HEK293 (cell line): ENCODE data around the gene AMPD2.

Experiments used
- CTCF ChIA-PET: fragments of 350-600 bp; formaldehyde crosslinking; extraction: SDS; loops from one replicate; lab custom pipeline; 2021; ENCODE audit warnings: antibody characterized with exemption; lab: Yijun Ruan, JAX
- POLR2A ChIA-PET: fragments of 300-600 bp; formaldehyde crosslinking; extraction: SDS; loops from one replicate; lab custom pipeline; 2020; ENCODE audit warnings: antibody characterized with exemption, inconsistent platforms; lab: Yijun Ruan, JAX
- H3K27ac ChIP-seq: fragments of 200-500 bp; sonication (Bioruptor generic); 2 replicates; pipeline ENCODE4 v1.5.1; 2014; ENCODE audit warnings: low read depth, low read length, control low read depth, inconsistent platforms; ENCODE audit errors: extremely low read depth
- H3K36me3 ChIP-seq, 2 experiments: fragments of 200-500 bp in 1 of 2; sonication (Bioruptor generic) in 1 of 2; 1 replicate in 1 of 2; 2 replicates in 1 of 2; pipeline ENCODE4 v1.5.1; 2014 to 2017; ENCODE audit warnings: inconsistent platforms in 2 of 2, low read length in 2 of 2; ENCODE audit not compliant: control insufficient read depth in 2 of 2, insufficient read depth in 1 of 2
- H3K4me1 ChIP-seq: fragments of 200-500 bp; sonication (Bioruptor generic); 2 replicates; pipeline ENCODE4 v1.5.1; 2014; ENCODE audit warnings: mild to moderate bottlenecking, low read length, inconsistent platforms; ENCODE audit not compliant: control insufficient read depth, insufficient read depth
- H3K4me3 ChIP-seq: 2 replicates; pipeline ENCODE4 v1.5.1; 2011; ENCODE audit warnings: low read depth, mild to moderate bottlenecking, control low read depth, low read length, moderate library complexity
- H3K9me3 ChIP-seq: fragments of 200-500 bp; sonication (Bioruptor generic); 2 replicates; pipeline ENCODE4 v1.5.1; 2014; ENCODE audit warnings: low read depth, low read length, inconsistent platforms; ENCODE audit not compliant: control insufficient read depth, insufficient read depth
- ELK4 ChIP-seq: IDR thresholded peaks from 2 replicates; pipeline ENCODE4 v1.6.1; 2011; ENCODE audit warnings: mild to moderate bottlenecking, low read depth, low read length, borderline replicate concordance
- GLIS1 ChIP-seq: fragments of 450-650 bp; formaldehyde crosslinking; IDR thresholded peaks from 2 replicates; pipeline ENCODE4 v1.5.1; 2016; ENCODE audit warnings: missing biosample characterization, missing genetic modification characterization
- HOXA7 ChIP-seq: sonication (generic); formaldehyde crosslinking; IDR thresholded peaks from 2 replicates; pipeline ENCODE4 v1.8.1; 2022; ENCODE audit warnings: missing genetic modification reagents, borderline replicate concordance
- REST ChIP-seq: fragments of 450-650 bp; formaldehyde crosslinking; IDR thresholded peaks from 2 replicates; pipeline ENCODE4 v1.5.1; 2016; ENCODE audit warnings: missing biosample characterization, missing genetic modification characterization
- TCF7L2 ChIP-seq: IDR thresholded peaks from 2 replicates; pipeline ENCODE4 v1.6.1; 2011; ENCODE audit warnings: low read depth, mild to moderate bottlenecking, inconsistent platforms, low read length, moderate library complexity, borderline replicate concordance
- TRIM28 ChIP-seq: IDR thresholded peaks from 2 replicates; pipeline ENCODE4 v1.6.1; 2011; ENCODE audit warnings: low read length, control low read depth, borderline replicate concordance
- WT1 ChIP-seq: fragments of 450-650 bp; formaldehyde crosslinking; IDR thresholded peaks from 2 replicates; pipeline ENCODE4 v1.5.1; 2016; ENCODE audit warnings: missing biosample characterization, missing genetic modification characterization
- ZBTB1 ChIP-seq: fragments of 450-650 bp; formaldehyde crosslinking; IDR thresholded peaks from 2 replicates; pipeline ENCODE4 v1.5.1; 2016; ENCODE audit warnings: missing biosample characterization, missing genetic modification characterization
- ZIC2 ChIP-seq: fragments of 450-650 bp; formaldehyde crosslinking; IDR thresholded peaks from 2 replicates; pipeline ENCODE4 v1.5.1; 2016; ENCODE audit warnings: missing biosample characterization, missing genetic modification characterization
- ZNF146 ChIP-seq: fragments of 450-650 bp; formaldehyde crosslinking; IDR thresholded peaks from 2 replicates; pipeline ENCODE4 v1.5.1; 2016; ENCODE audit warnings: missing biosample characterization, missing genetic modification characterization
- ZNF211 ChIP-seq: fragments of 450-650 bp; formaldehyde crosslinking; IDR thresholded peaks from 2 replicates; pipeline ENCODE4 v1.5.1; 2016; ENCODE audit warnings: low read depth, missing biosample characterization, missing genetic modification characterization
- ZNF280D ChIP-seq: fragments of 450-650 bp; formaldehyde crosslinking; IDR thresholded peaks from 2 replicates; pipeline ENCODE4 v1.5.1; 2016; ENCODE audit warnings: missing biosample characterization, missing genetic modification characterization
- ZNF366 ChIP-seq: fragments of 450-650 bp; formaldehyde crosslinking; conservative IDR thresholded peaks from 2 replicates; pipeline ENCODE4 v1.5.1; 2016; ENCODE audit warnings: missing biosample characterization, missing genetic modification characterization
- ZNF514 ChIP-seq: fragments of 450-650 bp; formaldehyde crosslinking; IDR thresholded peaks from 2 replicates; pipeline ENCODE4 v1.5.1; 2016; ENCODE audit warnings: missing biosample characterization, missing genetic modification characterization
- ZNF555 ChIP-seq: fragments of 450-650 bp; formaldehyde crosslinking; conservative IDR thresholded peaks from 2 replicates; pipeline ENCODE4 v1.5.1; 2017; ENCODE audit warnings: missing biosample characterization, mild to moderate bottlenecking, missing genetic modification characterization, inconsistent platforms
- ZNF560 ChIP-seq: fragments of 450-650 bp; formaldehyde crosslinking; IDR thresholded peaks from 2 replicates; pipeline ENCODE4 v1.5.1; 2017; ENCODE audit warnings: missing biosample characterization, missing genetic modification characterization, borderline replicate concordance
- ZNF629 ChIP-seq: fragments of 450-650 bp; formaldehyde crosslinking; IDR thresholded peaks from 2 replicates; pipeline ENCODE4 v1.5.1; 2017; ENCODE audit warnings: missing biosample characterization, missing genetic modification characterization
- ZSCAN18 ChIP-seq: fragments of 450-650 bp; formaldehyde crosslinking; IDR thresholded peaks from 2 replicates; pipeline ENCODE4 v1.5.1; 2016; ENCODE audit warnings: missing biosample characterization, missing genetic modification characterization

AMPD2 gene

GRCh38 chr1:109639063-109639840, 19.6 kb downstream of the AMPD2 start:
- POLR2A ChIA-PET = interaction anchor here (0.6 to 2.9 kb wide), 4 partner anchors 90 to 346 kb away, joined by 6 to 44 read pairs (median 8); partner anchors contain the start of genes AHCYL1 and GNAI3

GRCh38 chr1:109639841-109640184, 20.2 kb downstream of the AMPD2 start:
- H3K36me3 ChIP-seq = no peaks in the 10 kb centered on the region
- H3K27ac ChIP-seq = no peak overlapping the region
- CTCF ChIA-PET = interaction anchor here (0.5 to 11.3 kb wide), 60 partner anchors 10 to 682 kb away, joined by 3 to 345 read pairs (median 4); partner anchors contain the start of genes AHCYL1, AMPD2, CYB561D1 and GNAI3
- no peaks in the 10 kb centered on the region for H3K4me1 ChIP-seq
- TF ChIP-seq ZNF280D (tag by site-specific recombination) = no peak
- peak; percentile 16; the same call in 1 of the 2 replicates for TF ChIP-seq ZIC2 (tag by site-specific recombination)
- no peak overlapping the region for H3K4me3 ChIP-seq
- POLR2A ChIA-PET = interaction anchor here (0.6 to 2.9 kb wide), 4 partner anchors 91 to 345 kb away, joined by 6 to 44 read pairs (median 8); partner anchors contain the start of genes AHCYL1 and GNAI3
- no peaks in the 10 kb centered on the region for H3K9me3 ChIP-seq

More at GRCh38 chr1:109639063-109639840, 19.6 kb downstream of the AMPD2 start:
- TF ChIP-seq ZNF560 (tag by site-specific recombination) (no peak), ZNF366 (tag by site-specific recombination) (no peak), ELK4 (no peak), TRIM28 (no peak), ZNF555 (no peak), ZNF211 (tag by site-specific recombination) (no peak), ZNF146 (no peak), REST (no peak), ZBTB1 (tag by site-specific recombination) (no peak), ZSCAN18 (no peak), WT1 (tag by site-specific recombination) (no peak), ZNF629 (tag by site-specific recombination) (no peak), TCF7L2 (no peak), ZNF514 (tag by site-specific recombination) (no peak), HOXA7 (CRISPR knock-in tag) (no peak), GLIS1 (tag by site-specific recombination) (no peak)
- Histone ChIP-seq H3K36me3 (no peaks in the 10 kb centered on the region), H3K9me3 (no peaks in the 10 kb centered on the region), H3K4me1 (no peaks in the 10 kb centered on the region), H3K27ac (no peak overlapping the region), H3K4me3 (no peak overlapping the region)
- CTCF ChIA-PET = interaction anchor here (0.6 to 11.3 kb wide), 38 partner anchors 10 to 412 kb away, joined by 3 to 345 read pairs (median 6); partner anchors contain the start of genes AHCYL1, GNAI3, GPR61 and GSTM2
